NCI-H774 (cell line): ENCODE data around the gene ABLIM2.

Source experiments
- DNase-seq: peaks from one replicate; lab custom pipeline; 2025; lab: John Stamatoyannopoulos, UW

Gene ABLIM2

DNA sequence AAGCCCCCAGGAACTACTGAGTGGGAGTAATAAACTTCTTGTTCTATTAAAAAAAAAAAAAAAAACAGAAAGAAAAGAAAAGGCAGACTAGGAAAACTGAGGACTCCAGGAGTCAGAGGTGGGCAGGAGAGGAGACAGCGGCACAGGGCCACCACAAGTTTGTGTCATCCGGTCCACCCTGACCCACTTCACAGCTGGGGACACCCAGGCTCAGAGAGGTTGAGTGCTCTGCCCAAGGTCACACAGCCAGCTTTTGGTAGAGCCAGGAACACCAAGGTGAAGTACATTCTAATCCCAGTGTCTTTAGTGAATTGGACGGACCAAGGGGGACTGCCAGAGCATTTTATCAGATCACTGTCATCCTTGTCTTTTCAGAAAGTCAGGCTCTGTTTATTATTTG, 16.4 kb upstream of the ABLIM2 start:
- no peak for DNase-seq

DNA sequence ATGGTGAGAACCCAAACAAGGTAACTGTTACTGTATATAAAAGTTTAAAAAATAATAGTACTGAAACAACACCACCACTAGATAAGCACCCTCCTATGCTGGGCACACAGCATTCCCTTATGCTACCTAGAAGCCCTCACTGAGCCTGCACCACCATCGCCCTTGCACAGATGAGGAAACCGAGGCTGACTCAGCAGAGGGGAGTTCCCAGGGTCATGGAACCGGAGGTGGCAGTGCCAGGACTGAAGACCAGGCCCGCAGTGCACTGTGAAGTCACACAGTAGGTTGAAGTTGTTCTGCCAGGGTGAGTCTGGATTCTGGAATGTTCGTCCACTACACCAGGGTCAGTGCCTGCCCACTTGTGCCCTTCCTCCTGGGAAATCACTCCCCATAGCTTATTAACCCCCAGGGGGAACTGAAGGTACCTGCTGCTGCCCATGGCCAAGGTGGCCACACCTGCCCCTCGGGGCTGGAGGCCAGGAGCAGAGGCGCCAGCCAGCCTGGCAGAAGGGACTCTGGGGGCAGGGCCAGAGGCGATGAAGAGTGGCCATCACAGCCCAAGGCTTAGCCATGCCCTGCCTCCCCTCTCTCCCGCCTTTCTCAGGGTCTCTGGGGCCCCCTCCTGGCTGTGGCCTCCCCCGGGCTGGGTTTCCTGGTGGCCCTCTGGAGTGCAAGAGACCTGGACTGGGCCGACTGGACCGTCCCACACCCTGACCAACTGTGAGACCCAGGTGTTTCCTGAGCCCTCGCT, 15.1 kb upstream of the ABLIM2 start:
- no peak for DNase-seq

DNA sequence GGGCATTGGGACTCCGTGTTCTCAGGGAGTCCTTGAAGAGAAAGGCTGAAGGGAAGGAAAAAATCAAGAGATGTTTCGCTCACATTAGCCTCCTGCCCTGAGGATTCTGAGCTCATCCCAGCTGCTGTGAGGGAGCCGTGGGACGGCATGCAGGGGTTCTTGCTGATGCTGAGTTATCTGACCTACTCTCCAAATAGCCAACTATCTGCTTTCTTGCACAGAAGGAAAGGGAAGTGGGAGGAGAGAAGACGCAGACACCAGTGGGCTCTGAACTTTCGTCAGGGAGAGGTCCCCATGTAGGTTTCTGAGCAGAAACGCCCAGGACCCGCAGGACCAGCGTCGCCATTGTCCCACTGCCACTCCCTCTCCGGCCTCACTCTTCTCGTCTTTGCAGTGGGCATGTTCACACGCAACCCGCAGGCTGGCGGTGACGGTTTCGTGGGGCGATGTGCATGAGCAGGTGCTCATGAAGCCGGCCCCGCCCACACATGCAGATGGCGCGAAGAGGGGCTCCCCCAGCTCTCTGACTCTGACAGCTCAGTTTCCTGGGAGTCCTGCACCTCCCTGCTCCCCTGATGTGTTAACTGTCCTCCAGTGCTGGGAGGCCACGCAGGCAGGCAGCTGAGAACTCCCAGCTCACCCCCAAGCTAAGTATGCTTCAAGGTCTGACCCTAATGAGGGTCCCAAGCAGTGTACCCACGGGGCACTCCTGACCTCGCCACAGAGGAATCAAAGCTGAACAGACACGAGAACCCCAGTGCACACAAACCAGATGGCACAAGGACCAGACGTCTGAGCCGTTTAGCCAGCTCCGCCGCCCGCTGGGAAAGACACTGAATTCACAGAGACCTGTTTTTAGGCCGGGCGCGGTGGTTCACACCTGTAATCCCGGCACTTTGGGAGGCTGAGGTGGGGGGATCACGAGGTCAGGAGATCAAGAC, 13.6 kb upstream of the ABLIM2 start:
- DNase-seq: no peak

DNA sequence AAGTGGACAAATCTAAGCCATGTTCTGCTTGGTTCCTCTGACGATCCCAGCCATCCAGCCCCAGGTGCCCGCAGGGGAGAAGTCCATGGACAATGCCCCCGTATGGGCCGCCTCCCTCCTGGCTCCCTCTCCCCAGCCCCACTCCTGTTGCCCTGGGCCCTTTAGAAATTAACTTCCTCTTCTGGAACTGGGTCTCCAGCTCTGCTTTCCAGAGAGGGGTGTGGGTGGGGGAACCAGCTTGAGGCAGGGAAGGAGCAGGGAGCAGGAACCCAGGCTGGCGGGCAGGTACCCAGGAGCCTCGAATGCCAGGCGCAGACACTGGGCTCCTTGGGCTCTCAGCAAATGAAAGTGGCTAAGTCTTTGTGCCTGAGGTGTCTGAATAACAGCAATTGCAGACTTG, 12.7 kb upstream of the ABLIM2 start:
- DNase-seq: no peak

DNA sequence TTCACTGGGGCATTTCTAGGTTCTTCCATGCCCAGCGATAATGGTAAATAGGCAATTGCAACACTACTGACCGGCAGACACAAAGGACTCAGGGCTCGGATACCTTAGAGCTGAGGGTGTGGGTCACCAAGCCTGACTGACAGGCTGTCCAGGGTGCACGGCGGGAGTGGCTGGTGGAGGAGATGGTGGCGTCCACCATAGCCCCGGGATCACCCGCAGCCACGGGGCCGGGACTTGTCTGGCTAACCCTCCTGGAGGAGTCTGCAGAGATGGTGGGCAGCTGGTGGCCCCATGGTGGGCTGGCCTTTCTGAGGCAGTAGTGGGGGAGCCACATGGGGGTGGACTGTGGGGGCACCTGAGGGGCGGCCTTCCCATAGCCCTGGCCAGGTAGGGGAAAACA, 11.7 kb upstream of the ABLIM2 start:
- no peak for DNase-seq

DNA sequence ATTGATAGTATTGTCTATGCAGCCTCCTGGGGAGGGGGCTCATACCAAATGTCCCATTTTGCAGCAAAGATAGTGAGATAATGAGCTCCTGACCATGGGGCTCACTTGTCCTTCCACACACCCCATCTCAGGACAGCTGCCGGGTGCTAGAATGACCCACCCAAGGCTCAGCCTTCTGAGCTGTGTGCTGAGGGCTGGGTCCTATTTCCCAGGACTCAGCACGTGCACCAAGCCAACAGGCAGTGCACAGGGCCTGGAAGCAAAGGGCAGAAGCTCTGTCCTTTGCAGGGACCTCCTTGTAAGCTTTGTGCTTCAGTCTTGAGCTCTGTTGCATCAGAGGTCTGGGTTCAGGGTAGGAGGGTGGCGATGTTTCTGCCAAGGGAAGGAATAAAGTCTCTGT, 11.2 kb upstream of the ABLIM2 start:
- no peak for DNase-seq

DNA sequence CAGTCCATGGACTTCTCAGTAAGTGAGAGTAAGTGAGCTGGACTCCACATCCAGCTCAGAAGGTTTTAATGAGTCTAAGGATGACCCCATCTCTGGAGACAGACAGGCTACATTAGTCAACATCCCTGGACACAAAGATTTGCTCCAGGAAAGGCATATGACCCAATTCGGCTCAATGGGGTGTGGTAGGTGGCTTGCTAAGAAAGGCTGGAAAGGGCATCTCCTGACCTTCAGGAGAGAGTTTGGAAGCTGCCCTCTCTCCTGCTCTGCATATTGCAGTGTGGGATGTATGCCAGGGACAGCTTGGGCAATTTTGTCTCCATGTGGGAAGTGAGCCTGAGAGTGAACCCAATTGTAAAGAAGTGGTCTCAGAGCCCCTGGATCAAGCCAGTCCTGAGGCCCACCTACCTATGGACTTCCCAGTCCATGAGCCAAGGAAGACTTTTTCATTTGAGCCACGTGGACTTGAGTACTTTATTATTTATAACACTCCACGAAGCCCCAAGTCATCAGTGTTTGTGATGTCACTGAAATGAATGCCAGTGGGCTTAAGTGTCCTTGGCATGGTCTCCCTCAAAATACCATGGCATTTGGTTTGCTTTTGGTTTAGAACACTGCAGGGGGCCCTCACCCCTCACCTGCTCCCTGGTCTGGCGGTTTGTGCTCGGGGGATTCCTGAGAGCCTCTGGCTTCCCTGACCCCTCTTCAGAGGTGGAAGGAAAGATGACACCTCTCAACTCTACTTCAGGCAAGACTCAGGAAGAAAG, 10.4 kb upstream of the ABLIM2 start:
- no peak for DNase-seq

DNA sequence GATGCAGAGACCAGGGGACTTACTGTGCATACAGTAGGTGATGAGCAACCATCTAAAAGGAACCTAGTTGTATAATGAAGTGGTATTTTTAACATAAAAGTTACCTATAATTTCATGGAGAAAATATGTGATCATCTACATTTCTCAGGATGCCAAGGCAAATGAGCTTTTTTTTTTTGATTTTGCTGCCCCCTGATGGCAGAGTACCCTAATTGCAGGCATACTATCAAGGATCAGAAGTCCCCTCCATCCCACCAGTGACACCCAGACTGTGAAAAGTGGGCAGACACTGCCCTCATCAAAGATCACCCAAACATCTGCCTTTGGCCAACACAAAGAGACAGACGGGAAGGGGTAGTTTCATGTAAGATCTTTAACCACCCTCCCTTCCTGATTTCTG, 9.6 kb upstream of the ABLIM2 start:
- DNase-seq: no peak

DNA sequence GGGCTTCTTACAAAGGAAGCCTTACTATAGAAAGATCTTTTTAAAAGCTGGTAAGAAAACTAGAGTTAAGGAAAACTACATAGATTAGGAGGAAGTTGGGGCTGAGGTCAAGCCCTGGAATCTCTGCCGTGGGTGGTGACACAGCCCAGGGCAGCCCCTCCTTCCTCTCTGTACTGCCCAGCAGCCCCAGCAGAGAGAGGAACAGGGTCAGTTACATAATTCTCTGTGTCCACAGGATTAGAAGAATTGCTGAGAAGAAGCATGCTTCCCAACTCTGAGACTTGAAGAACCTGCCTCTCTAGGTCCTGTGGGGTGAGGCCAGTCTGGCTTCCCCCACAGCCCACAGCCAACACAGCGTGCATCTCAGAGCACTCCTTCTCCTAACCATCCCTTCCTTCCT, 9.2 kb upstream of the ABLIM2 start:
- DNase-seq: no peak

DNA sequence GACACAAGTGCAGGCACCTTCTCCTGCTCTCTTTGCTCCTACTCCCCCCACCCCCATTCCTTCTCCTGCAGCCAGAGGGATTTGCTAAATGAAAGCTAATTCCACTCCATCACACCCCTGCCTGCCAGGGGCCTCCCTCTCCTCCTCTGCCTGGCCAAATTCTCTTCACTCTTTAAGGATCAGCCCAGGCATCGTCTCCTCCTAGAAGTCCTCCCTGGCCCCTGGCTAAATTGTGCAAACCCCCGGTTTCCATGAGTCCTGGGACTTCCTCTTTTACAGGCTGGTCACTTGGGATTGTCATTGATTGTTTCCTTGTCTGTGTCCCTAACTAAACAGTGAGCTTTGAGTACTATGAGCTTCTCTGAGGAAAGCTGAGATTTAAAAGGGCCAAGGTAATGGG, 8.7 kb upstream of the ABLIM2 start:
- DNase-seq: no peak

DNA sequence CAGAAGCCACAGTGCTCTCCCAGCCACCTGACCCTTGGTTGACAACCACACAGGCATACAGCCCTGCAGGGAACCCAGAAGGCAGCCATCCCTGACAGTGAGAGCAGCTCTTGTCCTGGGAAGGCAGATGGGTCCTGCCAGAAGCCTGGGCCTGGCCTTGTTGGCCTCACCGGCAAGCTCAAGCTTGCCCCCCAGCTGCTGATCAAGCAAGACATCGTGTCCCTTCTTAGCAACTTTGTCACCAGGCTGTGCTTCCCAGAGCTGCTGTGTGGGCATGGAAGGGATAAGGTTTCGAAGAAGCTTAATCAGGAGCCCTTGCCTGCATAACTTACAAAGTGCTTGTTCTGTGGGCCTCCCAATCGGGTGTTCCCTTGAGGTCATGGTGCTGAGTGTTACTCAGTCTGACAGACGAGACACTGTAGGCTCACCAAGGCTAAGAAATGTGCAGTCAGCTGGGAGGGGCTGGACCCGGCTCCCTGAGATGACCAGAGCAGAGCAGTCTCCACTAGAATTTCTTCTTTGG, 6.8 kb upstream of the ABLIM2 start:
- DNase-seq: no peak

DNA sequence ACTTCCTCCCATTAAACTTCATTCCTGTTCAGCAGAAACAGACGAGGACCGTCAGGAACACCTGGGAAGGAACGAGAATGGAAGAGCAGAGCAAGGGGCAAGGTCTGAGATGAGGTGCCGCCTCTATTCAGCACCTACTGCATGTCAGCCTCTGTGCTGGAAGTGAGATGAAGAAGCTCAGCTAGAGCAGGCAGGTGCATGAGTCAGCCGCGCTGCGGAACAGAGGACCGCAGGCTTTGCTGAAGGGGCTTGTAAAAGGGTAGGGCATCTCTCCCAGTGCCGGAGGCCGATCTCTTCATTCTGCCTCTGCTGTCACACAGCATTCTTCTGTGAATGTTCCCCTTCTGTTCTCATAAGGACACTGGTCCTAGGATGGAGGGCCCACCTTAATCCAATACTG, 6.1 kb upstream of the ABLIM2 start:
- DNase-seq: no peak

DNA sequence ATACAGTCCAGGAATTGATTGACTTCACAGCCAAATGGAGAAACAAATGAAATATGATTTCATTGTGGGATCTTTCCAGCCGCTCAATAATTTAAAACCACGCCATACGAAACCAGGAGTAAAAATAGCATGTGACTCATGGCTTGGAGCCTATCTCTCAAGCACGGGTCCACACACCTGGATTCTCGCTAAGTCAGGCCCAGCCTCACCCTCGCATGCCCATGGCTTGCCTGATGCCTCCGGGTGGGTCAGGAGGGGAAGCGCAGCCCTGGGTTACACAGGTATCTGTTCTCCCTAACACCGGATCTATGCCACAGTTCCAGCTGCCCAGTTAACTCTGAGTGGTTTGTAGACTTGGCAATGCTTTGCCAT, 5.6 kb upstream of the ABLIM2 start:
- DNase-seq: no peak

DNA sequence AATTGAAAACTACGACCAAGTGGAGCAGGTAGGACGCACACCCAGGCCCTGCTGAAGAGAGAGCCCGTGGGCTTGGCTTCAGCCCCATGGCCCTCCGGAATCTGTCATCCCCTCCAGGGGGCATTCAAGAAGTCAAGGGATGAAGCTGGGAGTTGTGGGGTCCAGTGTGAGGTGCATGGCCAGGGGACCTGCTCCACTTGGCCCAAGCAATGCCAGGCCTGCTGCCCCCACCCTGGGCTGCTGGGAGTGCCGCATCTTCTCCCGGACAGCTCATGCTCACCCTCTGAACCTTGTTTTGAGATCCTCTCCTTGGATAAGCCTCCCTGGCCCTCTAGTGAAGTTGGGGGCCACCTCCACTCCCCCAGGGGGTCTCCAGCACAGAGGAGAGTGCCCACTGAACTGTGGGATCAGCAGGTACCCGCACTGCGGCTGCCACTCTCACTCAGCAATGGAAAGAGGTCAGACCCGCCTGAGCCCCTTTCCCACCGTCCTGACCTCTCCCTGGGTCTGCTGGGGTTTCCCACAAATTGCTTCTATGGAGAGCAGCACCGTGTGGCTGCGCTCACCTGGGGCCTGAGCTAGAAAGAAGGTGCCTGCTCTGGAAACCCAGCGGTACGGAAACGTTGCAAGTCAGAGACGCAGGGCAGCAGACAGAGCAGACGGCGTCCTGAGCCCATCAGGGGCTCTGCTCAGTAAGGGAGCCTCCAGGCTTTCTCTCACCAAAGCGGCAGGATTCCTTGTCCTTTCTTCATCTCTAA, 5.0 kb upstream of the ABLIM2 start:
- no peak for DNase-seq

DNA sequence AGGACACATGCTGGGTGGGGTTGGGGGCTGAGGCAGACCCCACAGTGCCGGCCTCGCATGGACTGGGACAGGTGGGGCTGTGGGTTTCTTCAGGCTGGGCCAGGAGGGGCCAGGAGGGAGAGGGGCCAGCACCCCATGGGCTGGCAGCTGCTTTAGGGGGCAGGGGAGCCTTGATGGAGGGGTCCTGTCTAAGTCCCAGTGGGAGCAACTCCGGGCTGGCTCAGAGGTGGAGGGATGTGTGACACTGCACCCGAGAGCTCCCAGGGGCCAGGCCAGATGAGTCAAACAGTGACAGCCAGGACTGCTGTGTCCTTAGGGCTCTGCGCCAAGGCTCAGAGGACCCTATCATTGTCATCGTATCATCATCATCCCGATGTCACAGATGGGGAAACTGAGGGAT, 4.4 kb upstream of the ABLIM2 start:
- DNase-seq: no peak

DNA sequence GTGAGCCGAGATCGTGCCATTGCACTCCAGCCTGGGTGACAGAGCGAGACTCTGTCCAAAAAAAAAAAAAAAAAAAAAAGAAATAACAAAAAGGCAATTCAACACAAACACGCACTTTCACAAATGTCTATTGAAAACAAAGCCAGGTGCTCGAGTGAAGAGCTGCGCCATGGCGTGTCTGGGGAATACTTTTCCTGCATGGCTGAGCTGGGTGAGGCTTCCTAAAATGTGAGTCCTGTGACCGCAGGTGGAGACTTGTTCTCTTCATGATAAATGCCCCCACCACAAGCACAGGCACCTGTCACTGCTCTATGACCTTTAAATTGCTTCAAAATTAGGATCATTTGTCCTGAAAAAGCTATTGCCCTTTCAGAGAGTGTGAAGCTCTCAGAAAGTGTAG, 4.0 kb upstream of the ABLIM2 start:
- DNase-seq: no peak

DNA sequence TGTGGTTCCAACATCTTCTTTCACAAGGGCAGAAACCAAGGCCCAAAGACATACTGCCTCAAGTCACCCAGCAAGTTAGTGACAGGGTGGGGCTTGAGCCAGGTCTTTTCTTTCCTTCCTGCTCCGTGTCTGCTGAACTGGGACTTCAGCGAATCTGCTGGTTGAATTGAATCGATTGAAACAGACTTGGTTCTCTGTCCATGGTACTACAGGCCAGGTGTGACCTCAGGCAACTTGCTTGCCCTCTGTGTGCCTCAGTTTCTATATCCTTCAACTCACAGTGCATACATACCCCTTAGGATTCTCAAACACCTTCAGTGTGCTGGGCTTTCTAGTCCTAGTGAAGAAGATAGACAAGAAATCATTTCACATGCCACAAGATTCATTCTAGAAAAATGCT, 2.0 kb upstream of the ABLIM2 start:
- no peak for DNase-seq

DNA sequence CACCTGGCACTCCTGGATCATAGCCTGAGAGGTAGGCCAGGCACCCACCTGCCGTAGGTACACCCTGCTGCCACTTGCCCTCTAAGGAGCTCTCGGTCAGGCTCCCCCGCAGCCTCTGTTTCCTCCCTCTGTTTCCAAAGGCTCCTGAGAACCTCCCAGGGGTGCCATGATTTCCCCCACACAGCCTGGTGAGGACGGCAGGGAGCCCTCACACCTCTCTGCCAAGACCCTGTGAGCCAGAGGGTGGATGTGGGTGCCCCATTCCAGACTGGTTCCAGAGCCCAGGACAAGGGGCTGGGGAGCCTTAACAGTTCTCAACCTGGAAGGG, 1.6 kb upstream of the ABLIM2 start:
- no peak for DNase-seq

DNA sequence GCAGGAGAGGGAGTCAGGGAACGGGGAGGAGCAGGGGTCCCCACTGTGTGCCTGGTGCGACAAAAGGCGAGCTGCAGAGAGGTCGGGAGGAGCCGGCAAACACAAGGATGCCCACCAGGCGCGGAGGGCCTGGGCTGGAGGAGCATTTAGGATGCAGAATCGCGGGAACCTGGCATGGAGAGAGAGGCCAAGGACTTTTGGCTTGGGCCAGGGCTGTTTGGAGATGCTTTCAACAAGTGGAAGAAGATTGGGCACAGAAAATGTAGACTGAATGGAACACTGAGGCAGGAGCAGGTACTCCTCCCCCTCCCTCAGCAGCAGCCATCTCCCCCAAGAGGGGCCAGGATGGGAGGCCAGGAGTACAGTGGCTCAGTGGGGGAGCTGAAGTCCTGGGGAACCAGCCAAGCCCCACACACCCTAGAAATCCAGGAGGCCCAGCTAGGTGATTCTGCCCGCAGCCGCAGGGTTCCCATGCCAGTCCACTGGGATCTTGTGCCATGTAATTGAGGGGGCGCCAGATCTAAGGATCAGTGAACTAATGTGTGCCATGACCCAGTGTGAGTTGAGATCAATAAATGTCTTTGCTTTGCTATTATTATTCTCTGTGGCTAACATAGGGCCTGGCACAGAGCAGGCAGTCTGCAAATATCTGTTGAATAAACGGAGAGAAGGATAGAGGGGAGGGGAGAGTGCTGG, 1.1 kb upstream of the ABLIM2 start:
- DNase-seq: no peak

DNA sequence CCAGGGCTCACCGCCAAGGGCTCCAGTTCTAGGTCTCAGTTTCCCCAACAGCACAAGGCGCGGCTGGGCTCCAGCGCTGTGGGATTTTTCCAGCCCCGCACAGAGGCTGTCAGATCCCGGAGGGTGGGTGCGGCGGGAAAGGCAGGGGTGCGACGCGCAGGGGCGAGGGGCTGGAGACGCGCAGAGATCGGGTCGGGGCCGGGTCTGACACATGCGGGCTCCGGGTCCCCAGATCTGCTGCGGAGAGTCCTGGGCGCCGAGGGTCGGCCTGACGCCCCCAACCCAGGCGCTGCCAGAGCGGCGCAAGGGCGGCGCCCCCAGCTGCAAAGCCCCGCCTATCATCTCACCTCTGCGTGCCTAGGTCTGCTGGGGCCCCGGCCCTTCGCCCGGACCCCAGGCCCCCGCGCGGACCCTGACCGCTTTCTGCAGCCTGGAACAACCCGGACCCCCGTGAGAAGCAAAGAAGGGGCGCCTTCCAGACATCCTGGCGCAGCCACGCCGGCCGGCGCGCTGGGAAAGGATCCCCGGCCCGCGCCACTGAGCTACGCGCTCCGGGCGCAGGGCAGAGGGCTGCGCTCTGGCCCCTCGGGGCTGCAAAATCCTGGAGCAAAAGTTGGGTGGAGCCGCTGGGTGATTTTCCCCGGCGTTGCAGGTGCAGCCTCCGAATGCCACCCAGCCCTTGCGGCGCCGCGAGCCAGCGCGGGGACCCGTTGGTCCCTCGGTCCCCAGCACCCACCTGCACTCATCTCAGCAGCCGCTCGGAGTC, 486 bp downstream of the ABLIM2 start:
- no peak for DNase-seq

DNA sequence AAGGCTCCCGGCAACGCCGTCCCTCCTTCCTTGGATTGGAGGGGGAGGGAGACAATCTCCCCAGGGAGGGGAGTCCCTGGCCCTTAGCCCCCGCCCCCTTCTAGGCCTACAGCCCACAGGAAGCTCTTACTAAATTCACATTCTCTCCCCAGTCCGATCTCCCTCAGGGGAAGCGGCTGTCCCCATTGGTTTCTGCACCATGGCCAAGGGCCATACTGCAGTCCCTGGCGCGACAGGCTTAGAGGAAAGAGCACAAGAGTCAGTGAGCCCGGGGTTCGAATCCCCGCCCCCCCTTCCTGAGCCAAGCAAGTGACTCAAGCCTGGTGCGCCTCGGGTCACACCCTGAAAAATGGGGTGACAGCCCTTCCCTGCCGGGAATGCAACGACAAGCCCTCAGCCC, 1.1 kb downstream of the ABLIM2 start:
- no peak for DNase-seq
